Retinal pigment epithelial cell (primary cell): ENCODE results near the gene SASH3.

Experiments used
- DNase-seq: peaks from one replicate; pipeline ENCODE4 v3.0.0-alpha.2; 2010; ENCODE audit warnings: low read depth
- H3K4me3 ChIP-seq: 2 replicates; pipeline ENCODE4 v1.5.1; 2011; ENCODE audit warnings: mild to moderate bottlenecking, low read length, control low read depth, moderate library complexity
- TF ChIP-seq, protein P1 (sequence below): conservative IDR thresholded peaks from 2 replicates; pipeline ENCODE4 v1.5.1; 2011; ENCODE audit warnings: low read depth, low read length, control low read depth, inconsistent platforms

SASH3 gene

DNA sequence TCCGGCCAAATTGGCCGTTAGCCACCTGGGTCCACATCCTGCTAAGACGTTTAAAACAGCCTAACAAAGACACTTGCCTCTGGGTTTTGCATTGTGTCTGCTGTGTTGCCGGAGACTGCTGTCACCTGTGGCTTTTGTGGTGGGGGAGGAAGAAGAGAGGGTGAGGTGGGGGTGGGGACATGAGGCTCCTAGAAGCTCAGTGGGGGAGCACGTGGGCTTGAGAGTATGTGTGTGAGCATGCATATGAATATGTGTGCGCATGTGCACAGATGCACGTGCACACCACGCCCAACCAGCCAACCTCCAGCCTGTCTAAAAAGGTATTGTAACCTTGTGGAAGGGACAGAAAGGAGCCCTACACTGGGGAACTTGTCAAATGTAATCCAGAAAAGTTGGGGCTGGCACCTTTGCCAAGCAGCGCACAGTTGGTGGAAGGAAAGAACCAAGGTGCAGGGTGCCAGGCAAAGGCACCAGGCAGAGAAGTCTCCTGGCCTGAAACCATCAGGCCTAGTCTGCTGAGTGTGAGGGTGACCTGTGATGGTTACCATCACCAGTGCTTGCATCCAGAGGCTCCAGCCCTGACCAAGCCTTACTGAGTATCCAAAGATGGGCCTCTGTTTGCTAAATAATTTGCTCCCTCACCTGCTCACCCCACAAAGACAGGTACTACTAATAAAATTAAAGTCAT is 10.1 kb upstream of the SASH3 start:
- TF ChIP-seq, protein P1, sequence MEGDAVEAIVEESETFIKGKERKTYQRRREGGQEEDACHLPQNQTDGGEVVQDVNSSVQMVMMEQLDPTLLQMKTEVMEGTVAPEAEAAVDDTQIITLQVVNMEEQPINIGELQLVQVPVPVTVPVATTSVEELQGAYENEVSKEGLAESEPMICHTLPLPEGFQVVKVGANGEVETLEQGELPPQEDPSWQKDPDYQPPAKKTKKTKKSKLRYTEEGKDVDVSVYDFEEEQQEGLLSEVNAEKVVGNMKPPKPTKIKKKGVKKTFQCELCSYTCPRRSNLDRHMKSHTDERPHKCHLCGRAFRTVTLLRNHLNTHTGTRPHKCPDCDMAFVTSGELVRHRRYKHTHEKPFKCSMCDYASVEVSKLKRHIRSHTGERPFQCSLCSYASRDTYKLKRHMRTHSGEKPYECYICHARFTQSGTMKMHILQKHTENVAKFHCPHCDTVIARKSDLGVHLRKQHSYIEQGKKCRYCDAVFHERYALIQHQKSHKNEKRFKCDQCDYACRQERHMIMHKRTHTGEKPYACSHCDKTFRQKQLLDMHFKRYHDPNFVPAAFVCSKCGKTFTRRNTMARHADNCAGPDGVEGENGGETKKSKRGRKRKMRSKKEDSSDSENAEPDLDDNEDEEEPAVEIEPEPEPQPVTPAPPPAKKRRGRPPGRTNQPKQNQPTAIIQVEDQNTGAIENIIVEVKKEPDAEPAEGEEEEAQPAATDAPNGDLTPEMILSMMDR = no peak
- DNase-seq = no peak
- no peak overlapping the region for H3K4me3 ChIP-seq

DNA sequence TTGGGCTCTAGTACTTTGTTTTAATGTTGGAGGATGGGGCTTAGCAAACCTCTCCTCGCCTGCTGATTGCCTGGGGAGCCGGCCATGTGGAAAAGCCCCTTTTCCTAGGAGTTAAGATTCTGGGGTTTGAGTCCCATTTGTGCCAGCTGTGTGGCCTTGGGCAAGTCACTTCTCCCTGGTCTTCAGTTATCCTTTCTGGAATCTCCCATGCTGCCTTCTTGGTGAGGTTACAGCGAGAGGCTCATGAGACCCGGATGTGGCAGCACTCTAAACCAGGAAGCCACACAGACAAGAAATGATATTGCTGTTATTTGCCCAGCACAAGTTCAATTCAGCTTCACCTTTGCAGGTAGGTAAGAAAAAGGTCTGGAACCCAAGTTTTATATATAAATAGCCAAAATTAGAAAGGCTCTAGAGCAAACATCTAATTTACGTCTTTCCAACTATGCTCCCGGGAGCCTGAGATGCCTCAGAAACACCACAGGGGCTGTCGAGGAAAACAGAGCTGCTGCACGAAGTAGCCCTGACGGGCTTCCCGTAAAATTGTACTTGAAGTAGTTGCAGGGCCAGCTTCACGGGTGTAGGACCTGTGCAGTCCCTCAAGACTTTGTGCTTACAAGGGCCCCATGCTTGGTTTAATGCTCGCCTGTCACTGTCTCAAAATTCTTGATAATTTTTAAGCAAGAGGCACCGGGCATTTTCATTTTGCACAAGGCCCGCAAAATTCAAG is 8.3 kb upstream of the SASH3 start:
- TF ChIP-seq, protein P1 = no peak
- DNase-seq = no peak
- no peak overlapping the region for H3K4me3 ChIP-seq

DNA sequence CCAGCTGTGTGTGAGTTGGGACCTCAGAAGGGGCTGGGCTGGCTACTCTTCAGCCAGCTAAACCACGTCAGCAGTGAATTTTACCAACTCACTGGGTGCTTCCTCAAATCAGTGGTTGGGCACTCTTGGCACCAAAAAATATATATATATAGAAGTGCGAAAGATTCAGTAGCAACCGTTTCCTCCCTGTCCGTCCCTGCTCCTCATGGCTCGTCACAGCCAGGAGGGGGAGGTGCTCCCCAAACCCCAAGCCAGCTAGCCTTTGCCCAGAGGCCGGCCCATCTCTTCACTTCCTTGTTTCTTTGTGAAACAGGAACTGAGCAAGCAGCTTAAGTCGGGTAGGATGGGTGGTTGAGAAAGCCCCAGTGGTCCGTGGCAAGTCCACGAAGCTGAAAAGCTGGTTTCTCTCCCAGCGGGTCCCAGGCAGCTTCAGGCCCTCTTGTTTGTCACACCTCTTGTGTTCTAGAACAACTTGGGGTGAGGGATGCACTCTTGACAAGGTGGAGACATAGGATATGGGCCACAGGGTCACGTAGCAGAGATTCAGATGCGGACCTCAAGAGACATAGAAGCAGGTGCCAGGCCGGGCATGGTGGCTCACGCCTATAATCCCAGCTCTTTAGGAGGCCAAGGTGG is 6.8 kb upstream of the SASH3 start:
- TF ChIP-seq, protein P1 = no peak
- no peak overlapping the region for H3K4me3 ChIP-seq
- DNase-seq = no peak

- H3K4me3 ChIP-seq = no peak overlapping the region
- DNase-seq = no peak
- TF ChIP-seq, protein P1 = no peak
Observed at GRCh38 chrX:129773649-129774458, 5.9 kb upstream of the SASH3 start.

GRCh38 chrX:129777218-129778030 is 2.3 kb upstream of the SASH3 start:
- H3K4me3 ChIP-seq = no peak overlapping the region
- no peak for DNase-seq
- TF ChIP-seq, protein P1 = no peak

- H3K4me3 ChIP-seq = no peak overlapping the region
- TF ChIP-seq, protein P1 = no peak
- DNase-seq = no peak
Observed at GRCh38 chrX:129779086-129779672, 570 bp upstream of the SASH3 start.
